Gastroesophageal sphincter (tissue), 4 donors: ENCODE data around the gene SH3GL3. TPM values are rescaled to one million over a fixed set of nuclear protein-coding genes. Genes with fewer than 3 reads are reported as not detected.

ENCODE experiments used
- ATAC-seq: fragments of 150-250 bp; one replicate; pipeline ENCODE4 v1.9.1; 2016; ENCODE audit warnings: mild to moderate bottlenecking, moderate library complexity
- H3K27ac ChIP-seq, 4 donors: fragments of 200-600 bp; sonication (generic) in 3 of 4; 1 replicate in 3 of 4; 2 replicates in 1 of 4; pipeline ENCODE4 v1.5.1; 2016 to 2019
- H3K27me3 ChIP-seq: fragments of 200-600 bp; sonication (generic); one replicate; pipeline ENCODE4 v1.5.1; 2019
- H3K36me3 ChIP-seq, 2 donors: fragments of 200-600 bp; sonication (generic); one replicate each; pipeline ENCODE4 v1.5.1; 2019; ENCODE audit warnings: control low read depth in 1 of 2
- H3K4me1 ChIP-seq, 3 donors: fragments of 200-600 bp; sonication (generic); 1 replicate in 2 of 3; 2 replicates in 1 of 3; pipeline ENCODE4 v1.5.1; 2016 to 2019; ENCODE audit warnings: control low read depth in 2 of 3
- H3K4me3 ChIP-seq, 2 donors: fragments of 200-600 bp; sonication (generic); one replicate each; pipeline ENCODE4 v1.5.1; 2019; ENCODE audit warnings: mild to moderate bottlenecking in 1 of 2, moderate library complexity in 1 of 2
- H3K9me3 ChIP-seq, 3 donors: fragments of 200-600 bp; sonication (generic); one replicate each; pipeline ENCODE4 v1.5.1; 2017 to 2019; ENCODE audit warnings: control low read depth in 2 of 3
- CTCF ChIP-seq, 4 experiments: fragments of 200-600 bp in 2 of 4; fragments of 450-650 bp in 2 of 4; sonication (generic) in 1 of 4; IDR thresholded peaks; one replicate each; pipeline ENCODE4 v1.5.1; 2017 to 2019; ENCODE audit warnings: antibody characterized with exemption in 4 of 4, mild to moderate bottlenecking in 2 of 4, moderate library complexity in 2 of 4
- EP300 ChIP-seq: sonication (generic); formaldehyde crosslinking; IDR thresholded peaks from one replicate; pipeline ENCODE4 v1.6.1; 2017; ENCODE audit warnings: antibody characterized with exemption, mild to moderate bottlenecking
- POLR2A ChIP-seq, 2 donors: fragments of 450-650 bp; IDR thresholded peaks; one replicate each; pipeline ENCODE4 v1.6.1; 2017; ENCODE audit warnings: antibody characterized with exemption in 2 of 2, mild to moderate bottlenecking in 2 of 2, moderate library complexity in 1 of 2
- POLR2AphosphoS5 ChIP-seq: sonication (generic); formaldehyde crosslinking; IDR thresholded peaks from one replicate; pipeline ENCODE4 v1.6.1; 2017; ENCODE audit warnings: antibody characterized with exemption
- WGBS, 2 donors: methylation state at CpG; one replicate each; pipeline ENCODE4 v1.1.5; 2018; ENCODE audit warnings: low coverage in 1 of 2; 5-methylcytosine and 5-hydroxymethylcytosine counted together
- total RNA-seq, 4 donors: library from RNA; depleted of rRNA; stranded (reverse); fragments of >200 nt; gene quantifications; one replicate each; pipeline ENCODE4 v1.1.0, GENCODE V29; 2016

SH3GL3 gene
- total RNA-seq, 4 donors from 2014 or later = 0.31 to 0.94 TPM; not detected in 2

GRCh38 chr15:83496766-83497165 lies 49.6 kb downstream of the SH3GL3 start:
- Histone ChIP-seq H3K9me3 (peaks cover 0 to 13% (median 1%) of the 10 kb centered on the region in 3 donors), H3K27ac (no peak overlapping the region), H3K4me1 (no peaks in the 10 kb centered on the region), H3K36me3 (no peaks in the 10 kb centered on the region), H3K4me3 (no peak overlapping the region), H3K27me3 (peaks cover 3% of the 10 kb centered on the region)
- 22 to 60% methylated on average over 1 of the region's 1 CpG for WGBS, 2 donors
- TF ChIP-seq CTCF (IDR thresholded peaks at IDR 0.05) (no peak), EP300 (no peak), POLR2A (IDR thresholded peaks at IDR 0.05) (no peak), POLR2AphosphoS5 (no peak)
- ATAC-seq = no peak

- Histone ChIP-seq H3K27me3 (no peaks in the 10 kb centered on the region), H3K27ac (no peak overlapping the region), H3K4me1 (no peaks in the 10 kb centered on the region), H3K9me3 (peaks cover 0 to 13% (median 1%) of the 10 kb centered on the region in 3 donors), H3K36me3 (no peaks in the 10 kb centered on the region), H3K4me3 (no peak overlapping the region)
- ATAC-seq = no peak
- 89 to 100% methylated on average over 1 of the region's 1 CpG for WGBS, 2 donors
- TF ChIP-seq POLR2AphosphoS5 (no peak), EP300 (no peak), POLR2A (IDR thresholded peaks at IDR 0.05) (no peak), CTCF (IDR thresholded peaks at IDR 0.05) (no peak)
Measured at GRCh38 chr15:83498374-83498773, 51.2 kb downstream of the SH3GL3 start.

- TF ChIP-seq POLR2AphosphoS5 (no peak), POLR2A (IDR thresholded peaks at IDR 0.05) (no peak), EP300 (no peak), CTCF (IDR thresholded peaks at IDR 0.05) (no peak)
- Histone ChIP-seq H3K27me3 (no peaks in the 10 kb centered on the region), H3K4me1 (no peaks in the 10 kb centered on the region), H3K9me3 (peaks cover 0 to 13% (median 1%) of the 10 kb centered on the region in 3 donors), H3K27ac (no peak overlapping the region), H3K36me3 (no peaks in the 10 kb centered on the region), H3K4me3 (no peak overlapping the region)
- ATAC-seq = no peak
- 46 to 50% methylated on average over 1 to 3 of the region's 3 CpGs for WGBS, 2 donors
Measured at GRCh38 chr15:83498801-83499200, 51.7 kb downstream of the SH3GL3 start.

- Histone ChIP-seq H3K4me1 (no peaks in the 10 kb centered on the region), H3K27ac (no peak overlapping the region), H3K36me3 (no peaks in the 10 kb centered on the region), H3K4me3 (no peak overlapping the region), H3K9me3 (peaks cover 0 to 13% (median 1%) of the 10 kb centered on the region in 3 donors), H3K27me3 (no peaks in the 10 kb centered on the region)
- 71 to 79% methylated on average over 2 of the region's 2 CpGs for WGBS, 2 donors
- TF ChIP-seq EP300 = no peak
- TF ChIP-seq POLR2AphosphoS5 = no peak
- no peak for TF ChIP-seq POLR2A (IDR thresholded peaks at IDR 0.05)
- TF ChIP-seq CTCF (IDR thresholded peaks at IDR 0.05) = no peak
- no peak for ATAC-seq
Measured at GRCh38 chr15:83499476-83499875, 52.3 kb downstream of the SH3GL3 start.

GRCh38 chr15:83503595-83504364 lies 56.6 kb downstream of the SH3GL3 start:
- whole genome bisulfite sequencing, 2 donors = 71 to 75% methylated on average over 4 of the region's 4 CpGs
- TF ChIP-seq POLR2AphosphoS5 (no peak), POLR2A (IDR thresholded peaks at IDR 0.05) (no peak), EP300 (no peak), CTCF (IDR thresholded peaks at IDR 0.05) (no peak)
- Histone ChIP-seq H3K9me3 (peaks cover 0 to 2% (median 0%) of the 10 kb centered on the region in 3 donors), H3K36me3 (no peaks in the 10 kb centered on the region), H3K27ac (no peak overlapping the region), H3K4me1 (no peaks in the 10 kb centered on the region), H3K4me3 (no peak overlapping the region), H3K27me3 (peaks cover 11% of the 10 kb centered on the region)
- ATAC-seq = no peak
